MM.1S (cell line): Measurements from ENCODE around the gene TENM4.

Experiments
- CTCF ChIP-seq: fragments of 300-600 bp; sonication (generic); IDR thresholded peaks from 2 replicates; pipeline ENCODE4 v1.5.1; 2016; ENCODE audit warnings: antibody characterized with exemption, low read length, mixed read lengths
- EZH2 ChIP-seq: fragments of 300-600 bp; sonication (generic); optimal IDR thresholded peaks from 2 replicates; pipeline ENCODE3; 2017; ENCODE audit warnings: low read depth, mild to moderate bottlenecking, antibody characterized with exemption, low read length, mixed read lengths

GRCh38 chr11:78845496-78845895 is 595.3 kb downstream of the TENM4 start:
- TF ChIP-seq CTCF, result no peak
- TF ChIP-seq EZH2, result no peak
